HG02852 (cell line): ENCODE data around the gene GTF3C2.

Source experiments
- ATAC-seq: cut with Tn5 transposase; IDR thresholded peaks from one replicate; pipeline ENCODE4 v1.9.1; 2021; ENCODE audit warnings: mild to moderate bottlenecking, moderate library complexity; ENCODE audit not compliant: unreplicated experiment

The GTF3C2 gene

DNA sequence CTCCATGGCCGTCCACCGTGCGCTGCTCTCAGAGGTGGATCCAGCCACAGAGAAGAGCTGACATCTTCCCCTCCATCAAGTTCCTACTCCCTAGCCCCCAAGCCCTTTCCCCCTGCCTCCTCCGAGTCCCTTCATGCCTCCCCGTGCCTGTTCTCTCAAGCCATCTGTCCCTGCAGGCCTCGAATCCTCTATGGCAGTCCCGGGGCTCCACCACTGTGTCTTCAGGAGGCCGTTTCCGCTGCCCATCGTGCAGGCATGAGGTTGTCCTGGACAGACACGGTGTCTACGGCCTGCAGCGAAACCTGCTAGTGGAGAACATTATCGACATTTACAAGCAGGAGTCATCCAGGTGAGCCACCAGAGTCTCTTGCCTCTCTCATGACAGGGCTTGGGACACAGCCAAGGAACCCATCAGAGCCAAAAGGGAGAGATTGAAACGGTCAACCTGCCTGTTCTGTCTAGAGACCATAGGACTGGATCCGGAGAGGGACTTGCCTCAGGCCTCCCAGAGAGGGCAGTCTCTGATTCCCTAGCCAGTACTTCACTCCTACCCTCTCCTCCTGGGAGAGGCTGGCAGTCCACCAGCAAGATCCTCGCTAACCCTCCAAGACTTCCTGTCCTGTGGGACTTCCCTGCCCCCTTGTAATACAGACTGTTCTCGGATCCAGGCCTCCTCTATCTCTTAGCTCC, 58.0 kb downstream of the GTF3C2 start:
- no peak for ATAC-seq

DNA sequence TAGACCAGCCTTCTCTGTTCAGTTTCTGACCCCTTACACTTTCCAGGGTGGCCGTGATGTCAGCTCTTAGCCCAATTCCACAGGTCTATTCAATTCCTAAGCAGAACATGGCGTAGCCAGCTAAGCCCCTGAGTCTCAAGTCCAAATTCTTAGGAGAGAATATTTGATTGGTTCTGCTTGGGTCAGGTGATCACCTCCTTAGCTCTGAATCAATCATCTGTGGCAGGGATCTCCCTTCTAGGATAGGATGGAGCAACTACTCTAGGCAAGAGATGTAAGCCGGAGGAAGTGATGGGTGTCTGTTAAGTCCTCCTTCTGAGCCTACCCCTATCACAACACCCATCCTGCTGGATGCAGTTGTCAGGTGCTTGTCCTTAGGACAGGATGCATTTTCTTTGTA, 59.4 kb downstream of the GTF3C2 start:
- no peak for ATAC-seq

DNA sequence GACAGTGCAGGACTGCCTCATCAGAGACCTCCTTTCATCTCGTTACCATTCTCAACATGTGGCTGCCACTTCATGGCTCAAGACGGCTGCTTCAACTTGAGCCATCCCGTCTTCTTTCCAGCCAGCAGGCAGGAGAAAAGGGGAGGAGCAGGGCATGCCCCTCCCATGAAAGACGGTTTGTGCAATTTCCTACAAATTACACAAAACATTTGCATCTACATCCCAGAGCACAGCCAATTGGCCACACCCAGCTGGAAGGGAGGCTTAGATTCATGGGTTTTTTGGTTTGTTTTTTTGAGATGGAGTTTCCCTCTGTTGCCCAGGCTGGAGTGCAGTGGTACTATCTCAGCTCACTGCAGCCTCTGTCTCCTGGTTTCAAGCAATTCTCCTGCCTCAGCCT, 60.1 kb downstream of the GTF3C2 start:
- ATAC-seq = no peak

DNA sequence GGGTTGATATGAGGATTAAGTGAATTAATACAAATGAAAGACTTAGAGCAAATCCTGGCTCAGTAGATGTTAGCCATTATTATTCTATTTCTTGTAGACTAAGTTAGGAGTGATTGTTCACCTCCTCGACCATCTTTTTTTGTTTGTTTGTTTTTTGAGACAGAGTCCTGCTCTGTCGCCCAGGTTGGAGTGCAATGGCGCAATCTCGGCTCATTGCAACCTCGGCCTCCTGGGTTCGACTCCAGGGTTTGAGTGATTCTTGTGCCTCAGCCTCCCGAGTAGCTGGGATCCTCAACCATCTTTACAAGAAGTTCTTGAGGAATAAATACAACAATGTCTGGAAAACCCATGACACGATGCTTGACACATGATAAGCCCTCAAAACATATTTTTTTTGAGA, 61.6 kb downstream of the GTF3C2 start:
- ATAC-seq = no peak

DNA sequence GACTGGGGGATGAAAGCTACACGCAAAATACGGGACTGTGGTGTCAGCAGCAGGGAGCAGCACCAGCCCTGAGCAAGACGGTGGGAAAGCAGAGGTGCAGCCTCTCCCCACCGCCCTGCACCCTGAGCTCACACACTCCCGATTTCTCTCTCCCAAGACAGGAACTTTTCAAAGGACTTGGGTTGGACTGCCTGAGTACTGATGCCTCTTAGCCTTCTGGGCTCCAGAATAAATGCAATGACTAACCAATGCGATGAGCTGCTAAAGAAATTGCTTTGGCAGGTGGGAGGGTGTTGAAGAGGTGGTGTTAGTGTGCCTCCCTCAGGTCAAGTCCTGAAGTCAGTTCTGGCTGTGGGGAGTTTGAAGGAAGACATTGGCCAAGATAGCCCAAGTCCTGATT, 64.7 kb downstream of the GTF3C2 start:
- no peak for ATAC-seq

DNA sequence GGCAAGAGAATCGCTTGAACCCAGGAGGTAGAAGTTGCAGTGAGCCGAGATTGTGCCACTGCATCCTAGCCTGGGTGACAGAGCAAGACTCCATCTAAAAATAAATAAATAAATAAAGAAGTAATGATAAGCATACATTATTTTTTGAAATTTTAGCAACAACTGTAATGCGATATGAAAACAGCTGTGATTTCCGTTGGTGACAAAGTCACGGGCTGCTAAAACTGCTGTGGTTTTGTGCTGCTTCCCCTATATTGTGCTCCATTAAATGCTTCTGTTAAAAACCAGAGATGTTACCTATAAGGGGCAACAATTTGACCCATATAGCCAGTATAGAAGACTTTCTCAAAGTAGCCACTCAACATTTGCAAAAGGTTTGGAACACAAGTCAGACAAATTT, 66.0 kb downstream of the GTF3C2 start:
- no peak for ATAC-seq

DNA sequence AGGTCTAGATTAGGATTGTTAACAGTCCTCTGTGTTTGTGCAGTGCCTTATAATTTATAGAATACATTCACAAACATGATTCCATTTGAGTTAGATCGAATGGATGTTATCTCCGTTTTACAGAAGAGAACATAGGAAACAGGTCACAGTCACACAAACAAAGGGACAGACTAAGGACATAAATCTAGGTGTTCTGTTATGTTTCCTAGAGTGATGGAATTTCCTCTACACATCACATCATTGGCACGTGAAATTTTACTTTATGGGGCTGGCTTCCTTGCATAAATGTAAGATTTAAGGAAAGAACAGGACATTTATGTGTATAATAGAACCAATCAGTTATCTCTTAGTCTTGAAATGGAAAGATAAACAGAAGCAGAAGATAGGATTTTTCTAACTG, 68.0 kb downstream of the GTF3C2 start:
- ATAC-seq = no peak

DNA sequence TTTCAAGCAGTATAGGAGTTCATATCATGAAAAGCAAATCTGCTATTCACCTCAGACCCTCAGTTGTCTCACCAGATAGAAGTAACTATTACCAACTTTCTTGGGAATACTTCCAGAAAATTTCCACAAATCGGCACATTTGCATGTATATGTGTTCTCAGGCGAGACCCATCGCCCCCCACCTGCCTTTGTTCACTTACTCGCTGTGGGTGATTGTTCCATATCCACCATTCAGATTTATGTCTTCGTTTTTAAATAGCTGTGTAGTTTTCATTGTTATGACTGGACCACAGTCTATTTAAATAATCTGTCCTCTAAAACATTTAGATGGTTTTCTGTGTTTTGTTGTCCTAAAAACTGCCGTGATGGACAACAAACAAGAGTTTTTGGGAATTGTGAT, 71.1 kb downstream of the GTF3C2 start:
- ATAC-seq = no peak

DNA sequence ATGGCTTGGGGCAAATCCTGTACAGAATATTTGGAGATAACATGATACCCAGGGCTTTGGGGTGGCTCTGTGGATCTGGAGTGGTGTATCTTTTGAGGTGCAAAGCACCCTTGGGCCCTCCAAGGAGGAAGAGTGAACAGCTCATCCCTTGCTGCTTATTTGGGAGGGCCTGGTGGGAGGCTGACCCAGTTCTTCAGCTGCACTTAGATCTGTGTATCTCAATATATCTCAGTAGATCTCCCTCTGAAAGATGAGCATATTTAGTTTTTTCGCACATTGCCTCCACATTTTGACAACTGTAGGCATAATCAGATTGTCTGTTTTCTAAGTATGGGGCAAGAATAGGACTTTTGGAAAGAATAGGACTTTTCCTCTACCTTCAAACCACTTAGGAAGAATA, 71.6 kb downstream of the GTF3C2 start:
- no peak for ATAC-seq

DNA sequence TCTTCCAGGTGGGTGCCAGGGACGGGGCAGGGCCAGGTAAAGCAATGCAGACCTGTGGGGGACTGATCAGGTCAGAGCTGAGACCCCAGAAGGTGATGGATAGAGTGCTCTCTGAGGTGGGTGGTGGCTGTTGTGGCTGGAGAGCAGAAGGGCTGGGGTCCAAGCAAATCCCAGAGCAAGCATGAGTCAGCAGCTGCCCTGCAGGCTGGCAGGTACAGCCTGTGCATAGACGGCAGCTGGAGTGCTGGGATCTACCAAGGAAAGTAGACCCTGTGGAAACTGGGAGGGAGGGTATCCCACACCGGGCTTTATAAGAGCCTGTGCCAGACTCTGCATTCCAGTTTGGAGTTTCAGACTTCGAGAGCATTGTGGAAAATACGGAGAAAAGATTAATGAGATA, 73.7 kb downstream of the GTF3C2 start:
- ATAC-seq = no peak

DNA sequence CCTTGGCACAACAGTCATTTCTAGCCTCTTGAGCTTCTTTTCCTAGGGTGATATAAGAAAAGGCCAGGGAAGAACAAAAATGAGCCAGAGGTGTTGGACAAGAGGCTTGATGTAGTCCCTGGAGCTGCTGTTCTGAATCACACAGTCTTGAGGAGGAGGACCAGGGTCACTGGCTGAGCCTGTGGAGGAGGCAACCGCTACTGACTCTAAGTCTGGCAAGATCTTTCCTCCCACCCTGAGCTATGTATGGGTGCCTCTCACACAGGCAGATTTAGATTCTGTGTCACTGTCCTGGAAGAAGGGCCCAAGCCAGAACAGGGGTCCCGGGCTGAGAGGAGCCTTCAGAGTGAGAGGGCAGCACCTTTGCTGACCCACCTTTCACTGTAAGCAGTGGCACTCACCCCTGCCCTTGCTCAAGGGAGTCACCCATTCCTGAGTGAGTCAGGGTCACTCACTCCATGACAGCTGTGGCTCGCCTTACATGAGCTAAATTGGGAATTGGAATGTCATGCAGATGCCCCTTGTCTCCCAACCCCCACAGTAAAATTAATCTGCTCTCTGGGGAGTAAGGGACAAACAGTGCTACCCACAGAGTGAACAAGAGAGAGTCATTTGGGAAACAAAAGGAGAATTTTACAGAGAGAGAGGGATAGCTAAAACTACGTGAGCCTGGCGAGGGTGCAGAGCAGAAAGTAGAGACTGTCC, 74.6 kb downstream of the GTF3C2 start, which contains the start of gene TRIM54:
Gene TRIM54 (plus strand): TSS at position 575 of the 705 bp plus-strand sequence. CDS start 303 bp downstream, outside the sequence.
- no peak for ATAC-seq

DNA sequence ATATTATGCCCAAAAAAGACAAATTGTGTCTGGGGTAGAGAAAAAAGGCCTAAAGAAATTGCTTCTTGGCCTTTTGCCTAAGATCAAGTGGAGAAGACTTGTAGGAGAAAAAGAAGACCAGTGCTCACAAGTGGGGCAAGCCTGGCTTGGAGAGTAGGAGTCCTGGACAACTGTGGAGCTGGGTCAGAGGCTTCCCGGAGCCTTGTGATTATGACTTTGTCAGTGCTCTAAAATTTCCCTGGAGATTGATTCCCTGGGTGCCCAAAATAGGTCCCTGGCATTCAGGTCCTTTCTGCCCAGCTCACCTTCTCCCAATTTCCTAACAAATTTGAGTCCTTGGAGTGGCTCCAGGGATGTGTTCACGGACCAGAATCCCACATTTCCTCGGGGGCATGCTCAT, 75.1 kb downstream of the GTF3C2 start:
- no peak for ATAC-seq

DNA sequence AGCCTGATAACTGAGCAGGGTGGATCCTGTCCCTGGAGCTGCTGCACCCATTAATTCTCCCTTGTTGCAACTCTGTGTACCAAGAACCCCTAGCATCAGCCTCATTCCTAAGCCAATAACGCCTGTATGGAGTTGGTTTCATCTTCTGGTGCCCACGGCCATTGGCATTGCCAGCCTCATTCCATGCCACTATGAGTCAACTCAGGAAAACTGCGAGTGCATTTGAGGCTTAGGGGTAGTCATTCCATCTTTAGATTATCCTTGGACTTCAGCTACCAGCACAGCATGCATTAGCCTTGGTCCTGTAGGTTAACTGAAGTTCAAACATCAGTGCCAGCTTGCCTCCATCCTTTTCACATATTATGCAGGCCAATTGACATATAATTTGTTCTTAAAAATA, 75.7 kb downstream of the GTF3C2 start:
- ATAC-seq = no peak

DNA sequence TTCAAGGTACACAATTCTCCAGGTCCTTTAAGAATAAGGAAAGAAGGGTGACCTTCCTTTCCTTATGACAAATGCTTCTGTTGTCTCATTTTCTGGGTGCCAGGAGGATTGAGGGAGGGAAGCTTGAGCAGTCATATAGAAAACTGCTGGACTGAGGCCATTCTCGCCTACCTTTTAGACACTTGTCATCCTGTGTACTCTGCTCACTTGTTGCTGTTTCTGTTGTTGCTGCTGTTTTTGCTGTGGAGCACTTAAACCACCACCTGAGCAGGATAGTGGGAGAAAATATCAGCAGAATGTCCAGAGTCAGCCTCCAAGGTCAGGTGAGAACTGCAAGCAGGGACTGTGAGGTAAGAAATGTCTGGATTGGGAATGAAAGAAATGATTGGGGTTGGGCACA, 78.6 kb downstream of the GTF3C2 start:
- no peak for ATAC-seq
